Vagina (tissue), 2 donors: Measurements from ENCODE around the gene HOXB7. TPM values are rescaled to one million over a fixed set of nuclear protein-coding genes. Genes with fewer than 3 reads are reported as not detected.

Experiments
- DNase-seq, 2 donors: peaks; one replicate each; pipeline ENCODE4 v3.0.0-alpha.2; 2017; ENCODE audit errors: extremely low spot score in 2 of 2
- H3K27ac ChIP-seq: fragments of 200-600 bp; sonication (generic); one replicate; pipeline ENCODE4 v1.5.1; 2019
- H3K27me3 ChIP-seq: fragments of 200-600 bp; sonication (generic); one replicate; pipeline ENCODE4 v1.5.1; 2019
- H3K36me3 ChIP-seq, 2 donors: fragments of 200-600 bp; sonication (generic); one replicate each; pipeline ENCODE4 v1.5.1; 2017 to 2019
- H3K4me1 ChIP-seq: fragments of 200-600 bp; sonication (generic); one replicate; pipeline ENCODE4 v1.5.1; 2019
- H3K4me3 ChIP-seq, 2 donors: fragments of 200-600 bp; sonication (generic); 1 replicate in 1 of 2; 2 replicates in 1 of 2; pipeline ENCODE4 v1.5.1; 2016 to 2019
- H3K9me3 ChIP-seq: fragments of 200-600 bp; sonication (generic); one replicate; pipeline ENCODE4 v1.5.1; 2019
- CTCF ChIP-seq, 3 experiments: fragments of 450-650 bp in 2 of 3; fragments of 200-600 bp in 1 of 3; sonication (generic) in 1 of 3; IDR thresholded peaks; one replicate each; pipeline ENCODE4 v1.5.1; 2017 to 2019; ENCODE audit warnings: antibody characterized with exemption in 3 of 3, mild to moderate bottlenecking in 2 of 3, moderate library complexity in 2 of 3
- POLR2A ChIP-seq, 2 donors: fragments of 450-650 bp; IDR thresholded peaks; one replicate each; pipeline ENCODE4 v1.6.1; 2017; ENCODE audit warnings: antibody characterized with exemption in 2 of 2, mild to moderate bottlenecking in 2 of 2, moderate library complexity in 2 of 2
- intact Hi-C: fragments of 100-400 bp; cut with DNase I; formaldehyde crosslinking; loops from one replicate; pipeline ENCODE4 v1.15.1; 2023
- microRNA counts, 2 donors: library from miRNA; unstranded; fragments of <30 nt; microRNA quantifications; one replicate each; lab custom pipeline; 2016 to 2017
- microRNA-seq: library from miRNA; unstranded; fragments of <30 nt; microRNA quantifications from one replicate; pipeline ENCODE4, GENCODE V29; 2017; ENCODE audit warnings: borderline number of aligned reads, borderline replicate concordance
- small RNA-seq: library from RNA; depleted of rRNA; stranded (forward); fragments of <200 nt; gene quantifications from one replicate; pipeline ENCODE3, GENCODE V24; 2016
- total RNA-seq: library from RNA; depleted of rRNA; stranded (reverse); fragments of >200 nt; gene quantifications from one replicate; pipeline ENCODE4 v1.2.3, GENCODE V29; 2016

HOXB7 gene
- total RNA-seq, 1 donor from 2014 or later, result 3.2 TPM

GRCh38 chr17:48558057-48558830 lies 52.6 kb downstream of the HOXB7 start:
- Histone ChIP-seq H3K9me3 (no peaks in the 10 kb centered on the region), H3K4me3 (peak overlapping the region in 1 of 2 donors; percentile 24), H3K27me3 (peaks cover 4% of the 10 kb centered on the region), H3K36me3 (no peaks in the 10 kb centered on the region), H3K4me1 (peaks cover 27% of the 10 kb centered on the region), H3K27ac (peak overlapping the region; percentile 64)
- DNase-seq, result no peak
- intact Hi-C loops, result no loop called here
- no peak for TF ChIP-seq POLR2A (IDR thresholded peaks at IDR 0.05)
- no peak for TF ChIP-seq CTCF (IDR thresholded peaks at IDR 0.05)

MicroRNA genes within 50 kb of the gene (microRNA counts, 767-probe panel; counts per million panel counts)
- 4,868 to 5,091 counts per million in 2 donors for microRNA hsa-miR-10a-5p (lab: Ali Mortazavi, UCI)

Small RNA genes lying within 50 kb of the gene (microRNA-seq; reads per million reads assigned to microRNA genes)
- gene MIR196A1, result 1.9 reads per million

Small RNA genes lying within 50 kb of the gene (small RNA-seq; reads per million reads assigned to genes)
- gene MIR196A1, result 0.52 reads per million

Other genes with a start within 250 kb of the HOXB7 start
- 5.6 TPM for gene SKAP1, start 180.8 kb downstream of the HOXB7 start, total RNA-seq
- not detected for gene HOXB1, start 80.0 kb downstream of the HOXB7 start, total RNA-seq
- gene HOXB2, start 65.9 kb downstream of the HOXB7 start, total RNA-seq, result 14.2 TPM
- gene HOXB4, start 32.7 kb downstream of the HOXB7 start, total RNA-seq, result 1.5 TPM
- 17.7 TPM for gene HOXB3, start 20.8 kb downstream of the HOXB7 start, total RNA-seq
- gene HOXB5, start 17.2 kb downstream of the HOXB7 start, total RNA-seq, result 0.74 TPM
- 1.2 TPM for gene HOXB6, start 6.0 kb downstream of the HOXB7 start, total RNA-seq
- not detected for gene HOXB8, start 4.3 kb upstream of the HOXB7 start, total RNA-seq
- not detected for gene HOXB9, start 15.3 kb upstream of the HOXB7 start, total RNA-seq
- 9.6 TPM for gene PRAC1, start 111.5 kb upstream of the HOXB7 start, total RNA-seq
- gene PRAC2, start 112.2 kb upstream of the HOXB7 start, total RNA-seq, result not detected
- gene HOXB13, start 117.7 kb upstream of the HOXB7 start, total RNA-seq, result 5.4 TPM
- 0.49 TPM for gene TTLL6, start 206.2 kb upstream of the HOXB7 start, total RNA-seq
- gene CALCOCO2, start 220.0 kb upstream of the HOXB7 start, total RNA-seq, result 140 TPM